IMR-90 (cell line): ENCODE data around the gene MDM2. TPM values are rescaled to one million over a fixed set of nuclear protein-coding genes. Genes with fewer than 3 reads are reported as not detected.

Experiments
- ATAC-seq: fragments of 200-7000 bp; cut with Tn5 transposase; 2 replicates; pipeline ENCODE4 v1.9.1; 2020; ENCODE audit warnings: low read depth, mild to moderate bottlenecking, moderate library complexity
- BruUV-seq: library from RNA; stranded (reverse); fragments of 400-500 nt; replicated peaks from 2 replicates; lab custom pipeline; 2021; lab: Mats Ljungman, UMichigan
- CTCF ChIA-PET: fragments of 300-600 bp; formaldehyde crosslinking; extraction: SDS; loops from one replicate; lab custom pipeline; 2021; ENCODE audit warnings: antibody characterized with exemption; lab: Yijun Ruan, JAX
- POLR2A ChIA-PET: fragments of 300-600 bp; sonication (Branson Sonifier 250); formaldehyde crosslinking; loops from one replicate; lab custom pipeline; 2022; ENCODE audit warnings: antibody characterized with exemption; ENCODE audit not compliant: unreplicated experiment; lab: Charles Lee
- DNase-seq: peaks from one replicate; pipeline ENCODE4 v3.0.0; 2013
- H2AFZ ChIP-seq: replicated peaks from 2 replicates; pipeline ENCODE3; 2013; ENCODE audit warnings: low read length, mild to moderate bottlenecking; ENCODE audit not compliant: poor library complexity
- H2AK5ac ChIP-seq: 2 replicates; pipeline ENCODE4 v1.6.1; 2013; ENCODE audit warnings: low read depth, low read length, inconsistent platforms
- H2AK9ac ChIP-seq: replicated peaks from 2 replicates; pipeline ENCODE3; 2013; ENCODE audit warnings: mild to moderate bottlenecking, low read depth, low read length, moderate library complexity; ENCODE audit not compliant: poor library complexity
- H2BK120ac ChIP-seq: 2 replicates; pipeline ENCODE4 v1.6.1; 2013; ENCODE audit warnings: low read depth, low read length, inconsistent platforms
- H2BK15ac ChIP-seq: 3 replicates; pipeline ENCODE4 v1.6.1; 2013; ENCODE audit warnings: low read depth, low read length, inconsistent platforms
- H2BK20ac ChIP-seq: 2 replicates; pipeline ENCODE4 v1.6.1; 2013; ENCODE audit warnings: low read depth, mild to moderate bottlenecking, inconsistent platforms, low read length, moderate library complexity
- H2BK5ac ChIP-seq: 2 replicates; pipeline ENCODE4 v1.6.1; 2013; ENCODE audit warnings: mild to moderate bottlenecking, low read depth, low read length, inconsistent platforms; ENCODE audit not compliant: poor library complexity, severe bottlenecking
- H3K14ac ChIP-seq: replicated peaks from 2 replicates; pipeline ENCODE4 v1.6.1; 2013; ENCODE audit warnings: low read depth, low read length, inconsistent platforms
- H3K18ac ChIP-seq: 2 replicates; pipeline ENCODE4 v1.6.1; 2013; ENCODE audit warnings: low read depth, low read length, control low read depth
- H3K23ac ChIP-seq: 2 replicates; pipeline ENCODE4 v1.6.1; 2013; ENCODE audit warnings: low read depth, low read length, inconsistent platforms
- H3K27ac ChIP-seq: 2 replicates; pipeline ENCODE4 v1.5.1; 2013; ENCODE audit warnings: mild to moderate bottlenecking, control low read depth, low read length; ENCODE audit not compliant: insufficient read depth
- H3K27me3 ChIP-seq: 2 replicates; pipeline ENCODE4 v1.6.1; 2013; ENCODE audit warnings: low read length; ENCODE audit not compliant: control insufficient read depth, insufficient read depth
- H3K36me3 ChIP-seq: 2 replicates; pipeline ENCODE4 v1.6.1; 2013; ENCODE audit warnings: low read length, mixed read lengths; ENCODE audit not compliant: control insufficient read depth, insufficient read depth
- H3K4ac ChIP-seq: 2 replicates; pipeline ENCODE4 v1.6.1; 2013; ENCODE audit warnings: low read depth, low read length, inconsistent platforms
- H3K4me1 ChIP-seq: 2 replicates; pipeline ENCODE4 v1.6.1; 2013; ENCODE audit warnings: low read length, mixed read lengths; ENCODE audit not compliant: control insufficient read depth, insufficient read depth
- H3K4me2 ChIP-seq: 2 replicates; pipeline ENCODE4 v1.6.1; 2013; ENCODE audit warnings: low read depth, mild to moderate bottlenecking, control low read depth, low read length, moderate library complexity
- H3K4me3 ChIP-seq: 2 replicates; pipeline ENCODE4 v1.5.1; 2013; ENCODE audit warnings: low read depth, mild to moderate bottlenecking, control low read depth, low read length, moderate library complexity; ENCODE audit not compliant: insufficient read depth
- H3K56ac ChIP-seq: 2 replicates; pipeline ENCODE4 v1.6.1; 2013; ENCODE audit warnings: low read length, inconsistent platforms; ENCODE audit not compliant: insufficient read depth; ENCODE audit errors: extremely low read depth
- H3K79me1 ChIP-seq, 2 experiments: 2 replicates each; pipeline ENCODE4 v1.6.1; 2013; ENCODE audit warnings: low read length in 2 of 2, inconsistent platforms in 1 of 2, low read depth in 1 of 2
- H3K9ac ChIP-seq: 2 replicates; pipeline ENCODE4 v1.6.1; 2013; ENCODE audit warnings: low read depth, low read length, control low read depth
- H3K9me1 ChIP-seq: 2 replicates; pipeline ENCODE4 v1.6.1; 2013; ENCODE audit warnings: low read length, inconsistent platforms; ENCODE audit not compliant: insufficient read depth
- H3K9me3 ChIP-seq: 2 replicates; pipeline ENCODE4 v1.6.1; 2013; ENCODE audit warnings: low read length; ENCODE audit not compliant: control insufficient read depth, insufficient read depth
- H4K20me1 ChIP-seq: 2 replicates; pipeline ENCODE4 v1.6.1; 2013; ENCODE audit warnings: low read length, inconsistent platforms; ENCODE audit not compliant: insufficient read depth
- H4K5ac ChIP-seq: 2 replicates; pipeline ENCODE4 v1.6.1; 2013; ENCODE audit warnings: mild to moderate bottlenecking, low read depth, low read length, control low read depth
- H4K8ac ChIP-seq, 2 experiments: 2 replicates each; pipeline ENCODE4 v1.6.1; 2013; ENCODE audit warnings: low read depth in 2 of 2, low read length in 2 of 2, control low read depth in 1 of 2, inconsistent platforms in 1 of 2
- H4K91ac ChIP-seq: 2 replicates; pipeline ENCODE4 v1.6.1; 2013; ENCODE audit warnings: low read depth, low read length, inconsistent platforms; ENCODE audit not compliant: insufficient read depth
- CEBPB ChIP-seq: IDR thresholded peaks from 2 replicates; pipeline ENCODE4 v1.6.1; 2012; ENCODE audit warnings: low read depth, low read length, improper control_type of control experiment
- WGBS, 2 experiments: methylation state at CpG; one replicate each; pipeline versions ENCODE4 v1.1.5 to v1.1.7; 2013; ENCODE audit warnings: missing lambda C conversion rate in 2 of 2; ENCODE audit not compliant: insufficient read length in 1 of 2; ENCODE audit errors: extremely low coverage in 2 of 2; 5-methylcytosine and 5-hydroxymethylcytosine counted together
- dilution Hi-C: fragments of 300-500 bp; cut with HindIII; formaldehyde crosslinking; loops from one replicate; pipeline ENCODE4 v1.14.3; 2018; ENCODE audit warnings: low sequenced_read_pairs; ENCODE audit not compliant: unreplicated experiment
- in situ Hi-C: fragments of 300-500 bp; cut with MboI; formaldehyde crosslinking; loops from 3 replicates; pipeline ENCODE4 v1.14.3; 2019; ENCODE audit warnings: low sequenced_read_pairs, inconsistent platforms, mixed read lengths
- intact Hi-C: fragments of 100-400 bp; cut with micrococcal nuclease; formaldehyde crosslinking; loops from 2 replicates; pipeline ENCODE4 v1.10.0; 2022
- polyA plus RNA-seq, 3 experiments: library from polyadenylated mRNA; depleted of rRNA; stranded (reverse); fragments of >200 nt; gene quantifications; 2 replicates each; pipeline ENCODE4 v1.2.3, GENCODE V29; 2012; ENCODE audit warnings: low replicate concordance in 1 of 3
- total RNA-seq: library from RNA; depleted of rRNA; stranded (reverse); fragments of >200 nt; gene quantifications from 2 replicates; pipeline ENCODE4 v1.2.3, GENCODE V29; 2012

The MDM2 gene
- total and polyA plus RNA-seq, 2 of the 4 experiments (the other 2 are of a cell fraction): 21.9 to 196 TPM

- H4K8ac ChIP-seq: no peak overlapping the region
- no peaks in the 10 kb centered on the region for H3K4me1 ChIP-seq
- no TSS peak for BruUV-seq
- no peak overlapping the region for H2AK9ac ChIP-seq
- TF ChIP-seq CEBPB: no peak
- ATAC-seq (no peak), DNase-seq (no peak)
- 0 out of 2 replicates have a peak, but pooled peaks cover 3% of the 10 kb centered on the region for H3K9me1 ChIP-seq
- intact Hi-C loops (no loop called here), dilution Hi-C loops (no loop called here), in situ Hi-C loops (loop anchor here (25.0 kb wide), 1 partner anchor 744 kb away; the partner anchor contains the start of gene CCT2)
- peaks cover 46% of the 10 kb centered on the region for H3K36me3 ChIP-seq
- H3K9me3 ChIP-seq: no peaks in the 10 kb centered on the region
- no peak overlapping the region for H3K9ac ChIP-seq
- H3K27ac ChIP-seq: no peak overlapping the region
- H3K18ac ChIP-seq: no peak overlapping the region
- no peak overlapping the region for H2BK5ac ChIP-seq
- no peak overlapping the region for H3K4me2 ChIP-seq
- no peaks in the 10 kb centered on the region for H3K27me3 ChIP-seq
- H4K5ac ChIP-seq: no peak overlapping the region
- H3K4me3 ChIP-seq: no peak overlapping the region
- no peak overlapping the region for H2AK5ac ChIP-seq
- H3K56ac ChIP-seq: no peak overlapping the region
- H4K20me1 ChIP-seq: peaks cover 36% of the 10 kb centered on the region; the same call in 1 of the 2 replicates
- H3K4ac ChIP-seq: no peak overlapping the region
- ChIA-PET POLR2A (no interaction called here), CTCF (interaction anchor here (0.6 to 1.7 kb wide), 3 partner anchors 13 to 353 kb away, joined by 3 to 4 read pairs (median 3); no protein-coding TSS in a partner anchor)
- H2BK120ac ChIP-seq: no peak overlapping the region
- H2BK20ac ChIP-seq: no peak overlapping the region
- H2AFZ ChIP-seq: no peak overlapping the region
- no peak overlapping the region for H2BK15ac ChIP-seq
- H4K91ac ChIP-seq: no peak overlapping the region
- H3K23ac ChIP-seq: no peak overlapping the region
- WGBS, 2 experiments: no CpG with 5 or more reads among the region's 2 CpGs
- H3K79me1 ChIP-seq: peaks cover 12 to 37% of the 10 kb centered on the region in 2 experiments; a peak in 3 of 4 replicates
- no peak overlapping the region for H3K14ac ChIP-seq
These were observed 35.0 kb downstream of the MDM2 start for GRCh38 chr12:68842784-68843567.
